Ovary (tissue), 3 donors: Measurements from ENCODE around the gene PLXNA4.

Experiments used
- CTCF ChIP-seq, 3 donors: fragments of 450-650 bp in 2 of 3; fragments of 200-600 bp in 1 of 3; IDR thresholded peaks; one replicate each; pipeline versions ENCODE4 v1.5.1 to v1.8.0; 2016 to 2022; ENCODE audit warnings: antibody characterized with exemption in 3 of 3, mild to moderate bottlenecking in 1 of 3
- POLR2A ChIP-seq: fragments of 450-650 bp; IDR thresholded peaks from one replicate; pipeline ENCODE4 v1.6.1; 2017; ENCODE audit warnings: antibody characterized with exemption, mild to moderate bottlenecking, moderate library complexity
- donor health status: DM: no; HTN: no; CAD: no.

- no peak for TF ChIP-seq CTCF (IDR thresholded peaks at IDR 0.05)
- no peak for TF ChIP-seq POLR2A
These were observed 341.6 kb downstream of the PLXNA4 start for GRCh38 chr7:132234711-132235110.
